ENCODE measurements around the gene ZNF142. TPM values are rescaled to one million over a fixed set of nuclear protein-coding genes. Genes with fewer than 3 reads are reported as not detected.

ZNF142 gene
- total and polyA plus RNA-seq, 12 donors: 6.5 to 24.6 (median 20.1) TPM

GRCh38 chr2:218607436-218608115, 51.8 kb downstream of the ZNF142 start, which contains the start of gene PLCD4:
PLCD4 (plus strand) TSS chr2:218607899; CDS start chr2:218615740, 7,841 bp downstream.
- no peaks in the 10 kb centered on the region for H3K36me3 ChIP-seq (replicated peaks in 1 of 2)
- H3K4me3 ChIP-seq: peak within 1 kb of the TSS in 1 of 4 donors; percentile 7
- H3K27ac ChIP-seq: peak within 1 kb of the TSS in 2 of 5 donors; percentile 36 to 55
- TF ChIP-seq, protein P1, sequence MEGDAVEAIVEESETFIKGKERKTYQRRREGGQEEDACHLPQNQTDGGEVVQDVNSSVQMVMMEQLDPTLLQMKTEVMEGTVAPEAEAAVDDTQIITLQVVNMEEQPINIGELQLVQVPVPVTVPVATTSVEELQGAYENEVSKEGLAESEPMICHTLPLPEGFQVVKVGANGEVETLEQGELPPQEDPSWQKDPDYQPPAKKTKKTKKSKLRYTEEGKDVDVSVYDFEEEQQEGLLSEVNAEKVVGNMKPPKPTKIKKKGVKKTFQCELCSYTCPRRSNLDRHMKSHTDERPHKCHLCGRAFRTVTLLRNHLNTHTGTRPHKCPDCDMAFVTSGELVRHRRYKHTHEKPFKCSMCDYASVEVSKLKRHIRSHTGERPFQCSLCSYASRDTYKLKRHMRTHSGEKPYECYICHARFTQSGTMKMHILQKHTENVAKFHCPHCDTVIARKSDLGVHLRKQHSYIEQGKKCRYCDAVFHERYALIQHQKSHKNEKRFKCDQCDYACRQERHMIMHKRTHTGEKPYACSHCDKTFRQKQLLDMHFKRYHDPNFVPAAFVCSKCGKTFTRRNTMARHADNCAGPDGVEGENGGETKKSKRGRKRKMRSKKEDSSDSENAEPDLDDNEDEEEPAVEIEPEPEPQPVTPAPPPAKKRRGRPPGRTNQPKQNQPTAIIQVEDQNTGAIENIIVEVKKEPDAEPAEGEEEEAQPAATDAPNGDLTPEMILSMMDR (IDR thresholded peaks at IDR 0.05): peak in 4 of 6 experiments; percentile 26 to 46 (median 34)
- TF ChIP-seq POLR2A (IDR thresholded peaks at IDR 0.05): peak in 1 of 2 donors; percentile 15
- H3K9me3 ChIP-seq (replicated peaks in 1 of 3): no peaks in the 10 kb centered on the region
- peaks cover 0 to 7% of the 10 kb centered on the region in 2 donors for H3K4me1 ChIP-seq (replicated peaks in 1 of 2)
- no peaks in the 10 kb centered on the region for H3K27me3 ChIP-seq
- peak; percentile 27 to 78 (median 48) for DNase-seq
- 14 to 21% (median 18%) methylated on average over 6 to 8 of the region's 8 CpGs for WGBS, 4 donors
- intact Hi-C loops (cut with DNase I): no loop called here

DNA sequence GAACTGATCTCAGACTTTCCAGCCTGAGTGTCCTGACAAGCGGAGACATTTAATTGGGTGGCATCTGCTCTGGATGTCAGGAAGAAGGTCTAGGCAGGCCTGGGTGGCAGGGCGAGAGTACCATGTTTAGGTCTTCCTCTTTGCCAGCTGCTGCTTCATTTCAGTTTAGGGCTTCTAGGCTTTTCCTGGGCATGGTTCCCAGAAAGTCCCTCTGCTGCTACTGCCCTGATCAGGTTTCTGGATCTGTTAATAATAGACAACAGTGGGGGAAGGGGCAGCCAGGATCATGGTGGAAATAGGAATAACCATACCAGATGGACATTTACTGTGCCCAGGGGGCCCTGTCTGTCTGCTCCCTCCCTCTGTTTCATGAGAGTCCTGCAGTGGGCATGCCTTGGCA, 54.0 kb downstream of the ZNF142 start:
- DNase-seq: no peak
- H3K9me3 ChIP-seq (replicated peaks in 1 of 3): no peaks in the 10 kb centered on the region
- intact Hi-C loops (cut with DNase I): no loop called here
- peaks cover 0 to 7% of the 10 kb centered on the region in 2 donors for H3K4me1 ChIP-seq (replicated peaks in 1 of 2)
- no peak for TF ChIP-seq POLR2A (IDR thresholded peaks at IDR 0.05)
- TF ChIP-seq, protein P1 (IDR thresholded peaks at IDR 0.05): no peak
- H3K4me3 ChIP-seq: no peak overlapping the region
- H3K36me3 ChIP-seq (replicated peaks in 1 of 2): no peaks in the 10 kb centered on the region
- no peak overlapping the region for H3K27ac ChIP-seq
- H3K27me3 ChIP-seq: no peaks in the 10 kb centered on the region
- 84 to 100% (median 88%) methylated on average over 1 to 2 of the region's 2 CpGs for whole genome bisulfite sequencing, 4 donors

Small RNA genes lying within 50 kb of the gene (small RNA-seq; reads per million reads assigned to genes)
- gene RNU6-136P: 0 reads per million in 2 donors

Other genes starting within 250 kb of the ZNF142 start
- gene VIL1, start 240.5 kb downstream of the ZNF142 start, total RNA-seq: 1 to 10 TPM in 1 of 9 donors, under 1 TPM in 2, not detected in 6; 0.47 to 4.5 (median 0.53) TPM
- under 1 TPM; 0.09 to 0.40 (median 0.10) TPM for gene VIL1, start 240.5 kb downstream of the ZNF142 start, polyA plus RNA-seq
- gene USP37, start 91.3 kb downstream of the ZNF142 start, total RNA-seq: 10 to 100 TPM in 7 of 9 donors, 1 to 10 TPM in 2; 4.8 to 30.7 (median 14.0) TPM
- 1 to 10 TPM; 2.5 to 8.3 (median 3.3) TPM for gene USP37, start 91.3 kb downstream of the ZNF142 start, polyA plus RNA-seq
- gene CNOT9, start 90.8 kb downstream of the ZNF142 start, total RNA-seq: 10 to 100 TPM; 28.6 to 58.5 (median 39.5) TPM
- 10 to 100 TPM; 20.4 to 47.7 (median 22.8) TPM for gene CNOT9, start 90.8 kb downstream of the ZNF142 start, polyA plus RNA-seq
- gene PLCD4, start 51.7 kb downstream of the ZNF142 start, total RNA-seq: 1 to 10 TPM in 6 of 9 donors, under 1 TPM in 3; 0.72 to 5.8 (median 1.3) TPM
- 10 to 100 TPM in 1 of 3 donors, 1 to 10 TPM in 2; 4.5 to 23.2 (median 5.5) TPM for gene PLCD4, start 51.7 kb downstream of the ZNF142 start, polyA plus RNA-seq
- gene BCS1L, start 60 bp upstream of the ZNF142 start, total RNA-seq: 10 to 100 TPM; 16.1 to 54.6 (median 41.4) TPM
- gene BCS1L, start 60 bp upstream of the ZNF142 start, polyA plus RNA-seq: 10 to 100 TPM; 39.2 to 97.9 (median 84.2) TPM
- gene RNF25, start 12.4 kb upstream of the ZNF142 start, total RNA-seq: 10 to 100 TPM; 19.7 to 45.6 (median 24.7) TPM
- 10 to 100 TPM; 49.1 to 70.4 (median 58.4) TPM for gene RNF25, start 12.4 kb upstream of the ZNF142 start, polyA plus RNA-seq
- gene STK36, start 12.5 kb upstream of the ZNF142 start, total RNA-seq: 10 to 100 TPM; 12.4 to 89.0 (median 36.0) TPM
- 100 to 1,000 TPM in 2 of 3 donors, 10 to 100 TPM in 1; 14.6 to 112 (median 109) TPM for gene STK36, start 12.5 kb upstream of the ZNF142 start, polyA plus RNA-seq
- gene TTLL4, start 51.2 kb upstream of the ZNF142 start, total RNA-seq: 10 to 100 TPM; 10.6 to 51.4 (median 20.5) TPM
- 10 to 100 TPM; 22.5 to 65.4 (median 36.8) TPM for gene TTLL4, start 51.2 kb upstream of the ZNF142 start, polyA plus RNA-seq
- gene CYP27A1, start 122.5 kb upstream of the ZNF142 start, total RNA-seq: 100 to 1,000 TPM in 4 of 9 donors, 10 to 100 TPM in 5; 30.9 to 124 (median 96.1) TPM
- gene CYP27A1, start 122.5 kb upstream of the ZNF142 start, polyA plus RNA-seq: 10 to 100 TPM; 29.1 to 75.5 (median 45.8) TPM
- under 1 TPM in 1 of 9 donors, not detected in 8; 0.20 TPM for gene PRKAG3, start 172.2 kb upstream of the ZNF142 start, total RNA-seq
- not detected for gene PRKAG3, start 172.2 kb upstream of the ZNF142 start, polyA plus RNA-seq
- 1 to 10 TPM in 2 of 9 donors, under 1 TPM in 6, not detected in 1; 0.06 to 2.2 (median 0.67) TPM for gene WNT6, start 200.2 kb upstream of the ZNF142 start, total RNA-seq
- 1 to 10 TPM in 1 of 3 donors, under 1 TPM in 1, not detected in 1; 0.40 to 1.8 TPM for gene WNT6, start 200.2 kb upstream of the ZNF142 start, polyA plus RNA-seq
- under 1 TPM in 2 of 9 donors, not detected in 7; 0.14 to 0.43 TPM for gene WNT10A, start 221.2 kb upstream of the ZNF142 start, total RNA-seq
- gene WNT10A, start 221.2 kb upstream of the ZNF142 start, polyA plus RNA-seq: under 1 TPM in 2 of 3 donors, not detected in 1; 0.07 to 0.24 TPM